ENCODE data around the gene LRIF1. TPM values are rescaled to one million over a fixed set of nuclear protein-coding genes. Genes with fewer than 3 reads are reported as not detected.
"Not testable (repeated sequence)": the region's sequence is repeated elsewhere in the genome, so short reads cannot be mapped to it uniquely, and the experiment has no call there.

Gene LRIF1, protein sequence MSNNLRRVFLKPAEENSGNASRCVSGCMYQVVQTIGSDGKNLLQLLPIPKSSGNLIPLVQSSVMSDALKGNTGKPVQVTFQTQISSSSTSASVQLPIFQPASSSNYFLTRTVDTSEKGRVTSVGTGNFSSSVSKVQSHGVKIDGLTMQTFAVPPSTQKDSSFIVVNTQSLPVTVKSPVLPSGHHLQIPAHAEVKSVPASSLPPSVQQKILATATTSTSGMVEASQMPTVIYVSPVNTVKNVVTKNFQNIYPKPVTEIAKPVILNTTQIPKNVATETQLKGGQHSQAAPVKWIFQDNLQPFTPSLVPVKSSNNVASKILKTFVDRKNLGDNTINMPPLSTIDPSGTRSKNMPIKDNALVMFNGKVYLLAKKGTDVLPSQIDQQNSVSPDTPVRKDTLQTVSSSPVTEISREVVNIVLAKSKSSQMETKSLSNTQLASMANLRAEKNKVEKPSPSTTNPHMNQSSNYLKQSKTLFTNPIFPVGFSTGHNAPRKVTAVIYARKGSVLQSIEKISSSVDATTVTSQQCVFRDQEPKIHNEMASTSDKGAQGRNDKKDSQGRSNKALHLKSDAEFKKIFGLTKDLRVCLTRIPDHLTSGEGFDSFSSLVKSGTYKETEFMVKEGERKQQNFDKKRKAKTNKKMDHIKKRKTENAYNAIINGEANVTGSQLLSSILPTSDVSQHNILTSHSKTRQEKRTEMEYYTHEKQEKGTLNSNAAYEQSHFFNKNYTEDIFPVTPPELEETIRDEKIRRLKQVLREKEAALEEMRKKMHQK
- 1 to 10 TPM; 3.8 to 7.8 (median 5.8) TPM for total RNA-seq
- long read RNA-seq, partial matches to known transcripts = 1 of 3 reads
- long read RNA-seq, other reads (novel, unspliced or antisense) = 1 of 3 reads

DNA sequence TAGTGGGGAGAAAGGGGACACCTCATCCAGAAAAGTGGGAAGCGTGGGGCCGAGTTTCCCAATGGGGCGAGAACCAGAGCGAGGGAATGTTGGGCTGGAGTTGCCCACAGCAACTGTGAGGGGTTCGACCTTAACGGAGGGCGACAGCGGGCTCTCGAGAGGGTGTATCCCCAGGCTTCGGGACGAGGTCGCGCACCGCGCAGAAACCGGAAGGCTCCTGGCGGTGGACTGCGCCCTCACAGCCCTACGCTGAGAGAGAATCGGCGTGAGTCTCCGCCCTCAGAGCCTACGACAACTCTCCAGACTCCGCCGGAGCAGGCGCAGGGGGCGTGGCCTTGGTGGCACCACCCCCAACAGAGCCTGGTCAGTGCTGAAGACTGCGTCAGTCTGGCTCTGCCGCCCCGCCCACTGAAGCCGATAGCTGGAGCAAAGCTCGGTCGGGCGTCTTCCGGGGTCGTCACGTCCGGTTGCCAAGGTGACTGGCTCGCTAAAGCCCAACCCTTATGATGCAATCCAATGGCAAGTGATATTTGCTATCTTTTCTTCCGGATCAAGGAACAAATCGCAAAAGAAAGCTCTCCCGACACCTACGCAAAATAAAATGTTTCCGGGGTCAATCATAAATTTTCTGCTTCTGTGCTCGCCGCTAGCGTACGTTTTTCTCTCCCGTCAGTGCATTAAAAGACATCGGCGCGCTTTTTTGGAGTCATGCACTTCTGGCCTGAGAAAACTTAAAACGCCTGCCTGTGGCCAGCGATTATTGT is at the start of gene LRIF1:
Gene LRIF1, minus strand, starts transcription at position 232 of the 764 bp plus-strand sequence. CDS start 234 bp downstream, outside the sequence.
- ATAC-seq = peak; percentile 99 to 100 (median 99)
- TF ChIP-seq CTCF (IDR thresholded peaks at IDR 0.05) = peak; percentile 17 to 63 (median 30)
- TF ChIP-seq POLR2A (IDR thresholded peaks at IDR 0.05) = peak; percentile 96
- no peaks in the 10 kb centered on the region for H3K36me3 ChIP-seq
- H3K4me3 ChIP-seq = peak within 1 kb of the TSS; percentile 63 to 66 (median 64)
- peak within 1 kb of the TSS; percentile 86 to 94 (median 93) for H3K27ac ChIP-seq
- 5% methylated on average over 27 of the region's 54 CpGs for WGBS (ENCODE audit: insufficient coverage, low coverage, low lambda C conversion rate, missing lambda C conversion rate)
- peaks cover 0 to 5% (median 0%) of the 10 kb centered on the region in 4 donors for H3K9me3 ChIP-seq
- H3K27me3 ChIP-seq = no peaks in the 10 kb centered on the region
- intact Hi-C loops (cut with DNase I) = no loop called here
- peaks cover 0 to 12% (median 0%) of the 10 kb centered on the region in 4 donors for H3K4me1 ChIP-seq
- DNase-seq = peak; percentile 100

GRCh38 chr1:111008031-111008430 is 44.3 kb upstream of the LRIF1 start:
- WGBS (ENCODE audit: insufficient coverage, low coverage, low lambda C conversion rate, missing lambda C conversion rate) = no CpG with 5 or more reads among the region's 2 CpGs
- no peaks in the 10 kb centered on the region for H3K36me3 ChIP-seq
- H3K9me3 ChIP-seq = no peaks in the 10 kb centered on the region
- H3K4me3 ChIP-seq = no peak overlapping the region
- no peak for DNase-seq
- intact Hi-C loops (cut with DNase I) = no loop called here
- no peaks in the 10 kb centered on the region for H3K4me1 ChIP-seq
- TF ChIP-seq CTCF (IDR thresholded peaks at IDR 0.05) = no peak
- no peak for TF ChIP-seq POLR2A (IDR thresholded peaks at IDR 0.05)
- ATAC-seq = no peak
- no peak overlapping the region for H3K27ac ChIP-seq
- no peaks in the 10 kb centered on the region for H3K27me3 ChIP-seq

DNA sequence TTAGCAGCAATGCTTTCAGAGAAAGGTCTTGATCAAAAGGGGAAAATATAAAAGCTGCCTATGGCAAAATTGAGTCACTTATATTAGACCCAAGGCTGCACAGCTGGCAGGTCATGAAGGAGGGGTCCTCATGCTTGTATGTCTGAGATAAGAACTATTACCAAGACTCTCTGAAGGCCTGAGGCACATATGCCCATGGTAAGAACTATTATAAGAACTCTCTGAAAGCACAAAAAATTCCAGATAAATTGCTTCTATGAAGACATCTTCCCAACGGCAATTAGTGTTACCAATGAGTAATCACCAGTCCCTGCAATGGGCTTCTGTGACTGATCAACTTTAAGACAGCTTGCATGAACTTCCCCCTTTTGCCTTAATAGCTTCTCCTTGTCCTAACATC is 42.8 kb upstream of the LRIF1 start:
- Histone ChIP-seq H3K4me3 (no peak overlapping the region), H3K27me3 (no peaks in the 10 kb centered on the region), H3K27ac (no peak overlapping the region), H3K36me3 (no peaks in the 10 kb centered on the region), H3K4me1 (no peaks in the 10 kb centered on the region), H3K9me3 (no peaks in the 10 kb centered on the region)
- ATAC-seq (no peak), DNase-seq (no peak)
- intact Hi-C loops (cut with DNase I) = no loop called here
- TF ChIP-seq POLR2A (IDR thresholded peaks at IDR 0.05) = no peak
- no peak for TF ChIP-seq CTCF (IDR thresholded peaks at IDR 0.05)
- WGBS (ENCODE audit: insufficient coverage, low coverage, low lambda C conversion rate, missing lambda C conversion rate) = 50% methylated on average over 1 of the region's 1 CpG

GRCh38 chr1:110999607-111000006 is 35.9 kb upstream of the LRIF1 start:
- H3K27me3 ChIP-seq; ATAC-seq; intact Hi-C loops (cut with DNase I); DNase-seq; H3K4me1 ChIP-seq; H3K27ac ChIP-seq; H3K36me3 ChIP-seq; H3K4me3 ChIP-seq; H3K9me3 ChIP-seq: not testable (repeated sequence)
